Mammary epithelial cell (primary cell): ENCODE results near the gene LUZP2.

Source experiments
- EZH2 ChIP-seq: IDR thresholded peaks from 2 replicates; pipeline ENCODE4 v1.6.1; 2012; ENCODE audit warnings: low read length, inconsistent platforms, borderline replicate concordance
- TF ChIP-seq, protein P1 (sequence below), 2 donors: IDR thresholded peaks in 1 of 2; conservative IDR thresholded peaks in 1 of 2; 2 replicates each; pipeline ENCODE4 v1.5.1; 2011 to 2012; ENCODE audit warnings: inconsistent platforms in 2 of 2, low read length in 2 of 2, mild to moderate bottlenecking in 2 of 2, control low read depth in 1 of 2, low read depth in 1 of 2; ENCODE audit not compliant: insufficient read depth in 1 of 2; ENCODE audit errors: extremely low read depth in 1 of 2

DNA sequence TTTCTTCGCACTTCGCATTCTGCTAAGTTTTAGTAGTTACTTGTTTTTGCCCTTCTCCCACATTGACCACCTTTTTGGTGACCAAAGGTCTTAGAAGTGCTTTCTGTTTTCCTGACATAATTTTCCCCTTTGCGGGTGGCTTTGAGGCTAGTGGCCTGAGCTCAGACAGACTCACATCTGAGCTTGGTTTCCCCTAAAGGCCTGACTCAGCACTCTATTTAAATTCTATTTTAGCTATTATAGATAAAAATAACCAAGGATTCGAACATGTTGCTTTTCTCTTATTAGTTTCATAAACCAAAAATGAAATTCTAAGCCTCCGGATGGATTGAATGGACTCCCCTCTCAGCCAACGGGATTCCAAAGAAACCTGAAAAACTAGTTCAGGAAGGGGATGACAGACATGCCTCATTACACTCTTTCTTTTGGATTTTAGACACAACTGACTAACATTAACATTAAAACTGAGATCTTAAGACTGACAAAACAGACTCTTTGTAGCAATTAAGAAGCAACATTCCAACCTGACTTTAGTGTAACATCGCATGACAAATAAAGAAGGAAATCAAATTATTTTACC, 258.5 kb downstream of the LUZP2 start:
- TF ChIP-seq, protein P1, sequence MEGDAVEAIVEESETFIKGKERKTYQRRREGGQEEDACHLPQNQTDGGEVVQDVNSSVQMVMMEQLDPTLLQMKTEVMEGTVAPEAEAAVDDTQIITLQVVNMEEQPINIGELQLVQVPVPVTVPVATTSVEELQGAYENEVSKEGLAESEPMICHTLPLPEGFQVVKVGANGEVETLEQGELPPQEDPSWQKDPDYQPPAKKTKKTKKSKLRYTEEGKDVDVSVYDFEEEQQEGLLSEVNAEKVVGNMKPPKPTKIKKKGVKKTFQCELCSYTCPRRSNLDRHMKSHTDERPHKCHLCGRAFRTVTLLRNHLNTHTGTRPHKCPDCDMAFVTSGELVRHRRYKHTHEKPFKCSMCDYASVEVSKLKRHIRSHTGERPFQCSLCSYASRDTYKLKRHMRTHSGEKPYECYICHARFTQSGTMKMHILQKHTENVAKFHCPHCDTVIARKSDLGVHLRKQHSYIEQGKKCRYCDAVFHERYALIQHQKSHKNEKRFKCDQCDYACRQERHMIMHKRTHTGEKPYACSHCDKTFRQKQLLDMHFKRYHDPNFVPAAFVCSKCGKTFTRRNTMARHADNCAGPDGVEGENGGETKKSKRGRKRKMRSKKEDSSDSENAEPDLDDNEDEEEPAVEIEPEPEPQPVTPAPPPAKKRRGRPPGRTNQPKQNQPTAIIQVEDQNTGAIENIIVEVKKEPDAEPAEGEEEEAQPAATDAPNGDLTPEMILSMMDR (conservative IDR thresholded peaks at IDR 0.05 in 1 of 2, IDR thresholded peaks at IDR 0.05 in 1 of 2; ENCODE audit: extremely low read depth in 1 of 2, insufficient read depth in 1 of 2, low read depth in 1 of 2, low read length in 2 of 2), result no peak
- TF ChIP-seq EZH2, result no peak
